Astrocyte (in vitro differentiated cells and primary cell): ENCODE measurements around the gene ARHGDIA.

Experiments
- EZH2 ChIP-seq: IDR thresholded peaks from 2 replicates; pipeline ENCODE4 v1.6.1; 2012; ENCODE audit warnings: mild to moderate bottlenecking, low read length, inconsistent platforms; ENCODE audit not compliant: insufficient read depth
- TF ChIP-seq, protein P1 (sequence below): IDR thresholded peaks from 2 replicates; pipeline ENCODE4 v1.5.1; 2011; ENCODE audit warnings: low read depth, mild to moderate bottlenecking, inconsistent platforms, low read length, moderate library complexity; ENCODE audit not compliant: insufficient read depth

DNA sequence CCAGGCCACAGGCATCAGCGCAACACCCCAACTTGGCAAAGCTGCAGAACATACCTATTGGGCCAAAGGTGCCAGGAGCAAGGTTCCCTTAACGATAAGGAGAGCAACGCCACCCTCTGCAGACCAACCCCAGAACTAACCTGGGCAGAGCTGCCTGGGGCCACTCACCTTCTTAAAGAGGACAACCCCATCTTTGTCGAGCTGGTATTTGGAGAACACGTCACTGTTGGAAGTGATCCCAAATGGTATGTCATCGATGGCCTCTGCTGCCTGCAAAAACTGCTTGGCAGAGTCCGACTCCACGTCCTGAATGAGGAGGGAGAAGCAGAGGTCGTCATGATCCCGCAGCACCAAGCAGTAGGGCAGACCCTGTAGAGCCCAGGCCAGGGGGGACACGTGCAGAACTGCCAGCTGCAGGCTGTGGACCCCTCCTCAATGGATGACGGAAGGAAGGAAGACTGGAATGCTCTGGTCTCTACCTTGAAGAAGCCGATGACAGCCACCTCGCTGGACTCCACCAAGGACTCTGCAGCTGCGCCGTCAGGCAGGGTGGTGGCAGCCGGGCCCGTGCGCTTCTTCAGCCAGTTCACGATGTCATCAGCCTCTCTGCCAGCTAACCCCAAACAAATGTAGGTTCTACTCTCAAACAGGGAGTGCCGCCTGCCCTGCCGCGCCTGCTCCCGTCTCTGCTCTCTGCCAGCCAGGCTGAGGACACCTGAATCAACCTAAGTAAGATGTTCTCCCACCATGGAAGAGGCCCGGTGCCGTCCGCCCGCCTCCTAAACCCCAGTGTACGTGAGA is 16.0 kb downstream of the ARHGDIA start:
- TF ChIP-seq, protein P1, sequence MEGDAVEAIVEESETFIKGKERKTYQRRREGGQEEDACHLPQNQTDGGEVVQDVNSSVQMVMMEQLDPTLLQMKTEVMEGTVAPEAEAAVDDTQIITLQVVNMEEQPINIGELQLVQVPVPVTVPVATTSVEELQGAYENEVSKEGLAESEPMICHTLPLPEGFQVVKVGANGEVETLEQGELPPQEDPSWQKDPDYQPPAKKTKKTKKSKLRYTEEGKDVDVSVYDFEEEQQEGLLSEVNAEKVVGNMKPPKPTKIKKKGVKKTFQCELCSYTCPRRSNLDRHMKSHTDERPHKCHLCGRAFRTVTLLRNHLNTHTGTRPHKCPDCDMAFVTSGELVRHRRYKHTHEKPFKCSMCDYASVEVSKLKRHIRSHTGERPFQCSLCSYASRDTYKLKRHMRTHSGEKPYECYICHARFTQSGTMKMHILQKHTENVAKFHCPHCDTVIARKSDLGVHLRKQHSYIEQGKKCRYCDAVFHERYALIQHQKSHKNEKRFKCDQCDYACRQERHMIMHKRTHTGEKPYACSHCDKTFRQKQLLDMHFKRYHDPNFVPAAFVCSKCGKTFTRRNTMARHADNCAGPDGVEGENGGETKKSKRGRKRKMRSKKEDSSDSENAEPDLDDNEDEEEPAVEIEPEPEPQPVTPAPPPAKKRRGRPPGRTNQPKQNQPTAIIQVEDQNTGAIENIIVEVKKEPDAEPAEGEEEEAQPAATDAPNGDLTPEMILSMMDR: no peak
- no peak for TF ChIP-seq EZH2
